ENCODE measurements around the gene GRAMD2A. TPM values are rescaled to one million over a fixed set of nuclear protein-coding genes. Genes with fewer than 3 reads are reported as not detected.

Gene GRAMD2A
- total RNA-seq, 4 donors from 2014 or later: 0.41 to 1.4 TPM; not detected in 2

DNA sequence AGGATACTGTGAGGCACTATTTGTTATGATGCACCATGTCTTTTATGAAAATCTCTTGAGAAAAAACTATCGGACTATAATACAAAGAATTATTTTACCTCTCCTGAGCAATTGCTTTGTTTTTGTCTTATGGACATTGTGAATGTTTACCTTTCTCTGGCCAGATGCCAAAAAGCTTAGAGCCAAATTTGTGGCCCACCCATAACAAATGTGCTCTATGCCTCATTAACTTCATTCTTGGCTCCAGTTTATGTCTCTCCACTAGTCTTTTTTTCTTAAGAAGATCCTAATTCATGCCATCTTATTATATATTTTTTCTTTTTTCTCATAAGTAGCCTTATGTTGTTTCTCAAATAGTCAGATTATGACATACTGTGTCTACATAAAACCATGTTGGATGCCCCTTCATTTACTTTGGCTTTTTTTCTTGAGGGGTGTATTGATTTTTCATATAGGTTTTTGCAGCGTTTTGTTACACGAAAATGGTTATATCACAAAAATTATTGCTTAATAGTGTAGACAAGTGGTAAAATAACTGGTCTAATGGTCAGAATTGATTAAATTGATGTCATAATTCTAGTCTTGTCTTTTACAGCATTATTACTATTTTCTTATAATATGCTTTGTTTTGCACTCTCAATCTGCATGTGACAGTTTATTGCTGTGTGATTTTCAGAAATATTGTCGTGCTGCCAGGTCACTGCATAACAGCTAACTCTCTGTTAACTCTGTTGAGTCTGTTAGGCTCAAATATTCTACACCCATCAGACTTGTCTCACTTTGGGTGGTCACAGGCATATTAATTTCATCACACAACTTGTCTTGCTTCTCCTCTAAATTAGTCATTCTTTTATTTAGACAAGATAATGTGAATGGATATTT lies 61.2 kb downstream of the GRAMD2A start:
- Histone ChIP-seq H3K27me3 (no peaks in the 10 kb centered on the region), H3K36me3 (peaks cover 0 to 3% (median 0%) of the 10 kb centered on the region in 4 donors), H3K4me1 (peaks cover 0 to 27% (median 19%) of the 10 kb centered on the region in 4 donors), H3K9me3 (no peaks in the 10 kb centered on the region), H3K4me3 (no peak overlapping the region), H3K27ac (no peak overlapping the region)
- in situ Hi-C loops (cut with MboI; ENCODE audit: low pct_ligation_motif_present in 1 of 4, low pct_unique_long_range_greater_than_20kb in 1 of 4, low sequenced_read_pairs in 3 of 4): no loop called here
- intact Hi-C loops (cut with DNase I; ENCODE audit: low total_unique reads): no loop called here
- WGBS, 2 donors (ENCODE audit: low coverage in 1 of 2): 44 to 63% methylated on average over 4 of the region's 4 CpGs
- DNase-seq: no peak
- TF ChIP-seq POLR2A (IDR thresholded peaks at IDR 0.05) (no peak), POLR2AphosphoS5 (IDR thresholded peaks at IDR 0.05) (no peak)

DNA sequence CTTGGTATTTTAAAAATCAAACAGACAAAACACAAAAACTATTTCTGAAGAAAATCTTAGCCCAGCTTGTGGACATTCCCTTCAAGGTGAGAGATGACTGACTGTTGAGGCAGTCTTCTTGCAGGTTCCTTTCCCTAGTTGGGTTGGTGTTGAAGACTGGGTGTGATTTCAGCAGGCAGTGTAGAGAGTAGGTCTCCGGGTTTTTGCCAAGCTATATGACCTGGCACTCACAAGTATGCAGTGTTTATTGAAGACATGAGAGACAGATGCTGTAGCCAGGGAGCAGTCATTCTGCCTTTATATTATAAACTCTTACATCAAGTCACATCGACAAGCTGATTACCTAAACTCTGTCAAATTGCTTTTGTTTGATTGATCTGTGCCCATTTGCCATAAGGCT lies 61.9 kb downstream of the GRAMD2A start:
- in situ Hi-C loops (cut with MboI; ENCODE audit: low pct_ligation_motif_present in 1 of 4, low pct_unique_long_range_greater_than_20kb in 1 of 4, low sequenced_read_pairs in 3 of 4) (no loop called here), intact Hi-C loops (cut with DNase I; ENCODE audit: low total_unique reads) (no loop called here)
- Histone ChIP-seq H3K4me1 (peaks cover 0 to 23% (median 16%) of the 10 kb centered on the region in 4 donors), H3K9me3 (no peaks in the 10 kb centered on the region), H3K27me3 (no peaks in the 10 kb centered on the region), H3K27ac (no peak overlapping the region), H3K36me3 (peaks cover 0 to 3% (median 0%) of the 10 kb centered on the region in 4 donors), H3K4me3 (no peak overlapping the region)
- no peak for DNase-seq
- no peak for TF ChIP-seq EP300 (IDR thresholded peaks at IDR 0.05; ENCODE audit: low read depth)
- TF ChIP-seq POLR2A (IDR thresholded peaks at IDR 0.05): no peak
- TF ChIP-seq, protein P1, sequence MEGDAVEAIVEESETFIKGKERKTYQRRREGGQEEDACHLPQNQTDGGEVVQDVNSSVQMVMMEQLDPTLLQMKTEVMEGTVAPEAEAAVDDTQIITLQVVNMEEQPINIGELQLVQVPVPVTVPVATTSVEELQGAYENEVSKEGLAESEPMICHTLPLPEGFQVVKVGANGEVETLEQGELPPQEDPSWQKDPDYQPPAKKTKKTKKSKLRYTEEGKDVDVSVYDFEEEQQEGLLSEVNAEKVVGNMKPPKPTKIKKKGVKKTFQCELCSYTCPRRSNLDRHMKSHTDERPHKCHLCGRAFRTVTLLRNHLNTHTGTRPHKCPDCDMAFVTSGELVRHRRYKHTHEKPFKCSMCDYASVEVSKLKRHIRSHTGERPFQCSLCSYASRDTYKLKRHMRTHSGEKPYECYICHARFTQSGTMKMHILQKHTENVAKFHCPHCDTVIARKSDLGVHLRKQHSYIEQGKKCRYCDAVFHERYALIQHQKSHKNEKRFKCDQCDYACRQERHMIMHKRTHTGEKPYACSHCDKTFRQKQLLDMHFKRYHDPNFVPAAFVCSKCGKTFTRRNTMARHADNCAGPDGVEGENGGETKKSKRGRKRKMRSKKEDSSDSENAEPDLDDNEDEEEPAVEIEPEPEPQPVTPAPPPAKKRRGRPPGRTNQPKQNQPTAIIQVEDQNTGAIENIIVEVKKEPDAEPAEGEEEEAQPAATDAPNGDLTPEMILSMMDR (IDR thresholded peaks at IDR 0.05): no peak
- no peak for TF ChIP-seq POLR2AphosphoS5 (IDR thresholded peaks at IDR 0.05)
- 43 to 46% methylated on average over 1 to 2 of the region's 2 CpGs for WGBS, 2 donors (ENCODE audit: low coverage in 1 of 2)

DNA sequence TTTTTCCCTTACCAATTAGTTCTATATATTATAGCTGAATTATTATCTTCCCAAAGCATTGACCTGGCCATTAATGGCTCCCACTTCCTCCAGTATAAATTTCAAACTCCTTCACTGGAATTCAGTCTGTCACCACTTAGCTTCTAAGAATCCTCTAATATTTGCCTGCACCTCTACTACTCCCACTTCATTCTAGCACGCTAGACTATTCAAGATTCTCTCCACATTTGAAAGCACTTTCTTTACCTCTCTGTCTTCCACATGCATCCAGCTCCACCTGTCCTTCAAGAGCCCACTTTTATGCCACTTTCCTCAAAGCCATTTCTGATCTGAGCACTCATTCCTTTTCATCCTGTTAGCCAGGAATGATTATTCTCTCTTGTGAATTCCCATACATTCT lies 64.4 kb downstream of the GRAMD2A start:
- no peak for DNase-seq
- H3K27me3 ChIP-seq: no peaks in the 10 kb centered on the region
- no peak overlapping the region for H3K27ac ChIP-seq
- H3K9me3 ChIP-seq: no peaks in the 10 kb centered on the region
- TF ChIP-seq EP300 (IDR thresholded peaks at IDR 0.05; ENCODE audit: low read depth): no peak
- TF ChIP-seq POLR2A (IDR thresholded peaks at IDR 0.05): no peak
- H3K36me3 ChIP-seq: no peaks in the 10 kb centered on the region
- 92 to 97% methylated on average over 1 of the region's 1 CpG for WGBS, 2 donors (ENCODE audit: low coverage in 1 of 2)
- intact Hi-C loops (cut with DNase I; ENCODE audit: low total_unique reads) (no loop called here), in situ Hi-C loops (cut with MboI; ENCODE audit: low pct_ligation_motif_present in 1 of 4, low pct_unique_long_range_greater_than_20kb in 1 of 4, low sequenced_read_pairs in 3 of 4) (no loop called here)
- H3K4me3 ChIP-seq: no peak overlapping the region
- peaks cover 0 to 23% (median 14%) of the 10 kb centered on the region in 4 donors for H3K4me1 ChIP-seq

DNA sequence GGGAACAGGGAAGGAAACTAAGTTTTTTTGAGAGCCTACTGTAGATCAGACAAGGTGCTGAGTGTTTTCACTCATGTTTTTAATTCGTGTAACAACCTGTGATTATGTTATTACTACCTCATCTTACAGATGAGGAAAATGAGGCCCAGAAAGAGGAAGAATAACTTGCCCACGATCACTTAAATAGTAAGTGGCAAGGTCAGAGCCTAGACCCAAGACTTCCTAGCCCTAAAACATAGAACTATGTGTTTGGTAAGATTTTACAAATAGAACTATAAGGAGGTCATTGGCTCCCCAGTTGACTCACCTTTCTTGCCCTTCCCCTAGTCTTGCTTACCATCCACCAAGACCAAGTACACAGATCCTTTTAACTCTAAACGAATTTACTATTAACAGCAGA lies 65.7 kb downstream of the GRAMD2A start:
- H3K27me3 ChIP-seq: no peaks in the 10 kb centered on the region
- H3K4me3 ChIP-seq: no peak overlapping the region
- no peak for DNase-seq
- in situ Hi-C loops (cut with MboI; ENCODE audit: low pct_ligation_motif_present in 1 of 4, low pct_unique_long_range_greater_than_20kb in 1 of 4, low sequenced_read_pairs in 3 of 4): no loop called here
- WGBS, 2 donors (ENCODE audit: low coverage in 1 of 2): 59 to 66% methylated on average over 3 of the region's 3 CpGs
- no peak overlapping the region for H3K27ac ChIP-seq
- intact Hi-C loops (cut with DNase I; ENCODE audit: low total_unique reads): no loop called here
- no peaks in the 10 kb centered on the region for H3K9me3 ChIP-seq
- H3K4me1 ChIP-seq: peaks cover 0 to 18% (median 12%) of the 10 kb centered on the region in 4 donors
- TF ChIP-seq POLR2AphosphoS5 (IDR thresholded peaks at IDR 0.05): no peak
- no peak for TF ChIP-seq POLR2A (IDR thresholded peaks at IDR 0.05)
- TF ChIP-seq EP300 (IDR thresholded peaks at IDR 0.05; ENCODE audit: low read depth): no peak
- TF ChIP-seq, protein P1 (IDR thresholded peaks at IDR 0.05): no peak
- no peaks in the 10 kb centered on the region for H3K36me3 ChIP-seq

DNA sequence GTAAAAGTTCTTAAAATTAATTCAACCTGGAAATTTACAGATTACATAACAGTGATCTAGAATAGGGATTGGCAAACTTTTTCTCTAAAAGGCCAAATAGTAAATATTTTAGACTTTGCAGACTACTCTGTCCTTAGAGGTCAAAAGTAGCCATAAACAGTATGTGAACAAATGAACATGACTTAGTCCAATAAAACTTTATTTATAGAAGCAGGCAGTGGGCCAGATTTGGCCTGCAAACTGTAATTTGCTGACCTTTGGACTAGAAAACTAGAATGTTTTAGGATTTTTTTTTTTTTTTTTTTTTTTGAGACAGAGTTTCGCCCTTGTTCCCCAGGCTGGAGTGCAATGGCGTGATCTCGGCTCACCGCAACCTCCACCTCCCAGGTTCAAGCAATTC lies 67.3 kb downstream of the GRAMD2A start:
- Histone ChIP-seq H3K27ac (no peak overlapping the region), H3K9me3 (no peaks in the 10 kb centered on the region), H3K4me3 (no peak overlapping the region), H3K36me3 (no peaks in the 10 kb centered on the region), H3K27me3 (no peaks in the 10 kb centered on the region), H3K4me1 (peaks cover 0 to 2% (median under 1%) of the 10 kb centered on the region in 4 donors)
- in situ Hi-C loops (cut with MboI; ENCODE audit: low pct_ligation_motif_present in 1 of 4, low pct_unique_long_range_greater_than_20kb in 1 of 4, low sequenced_read_pairs in 3 of 4): no loop called here
- peak; percentile 12 for DNase-seq
- TF ChIP-seq, protein P1 (IDR thresholded peaks at IDR 0.05): no peak
- TF ChIP-seq EP300 (IDR thresholded peaks at IDR 0.05; ENCODE audit: low read depth): no peak
- TF ChIP-seq POLR2AphosphoS5 (IDR thresholded peaks at IDR 0.05): no peak
- TF ChIP-seq POLR2A (IDR thresholded peaks at IDR 0.05): no peak
- intact Hi-C loops (cut with DNase I; ENCODE audit: low total_unique reads): no loop called here
- 82 to 100% methylated on average over 1 to 4 of the region's 4 CpGs for WGBS, 2 donors (ENCODE audit: low coverage in 1 of 2)

Measured in transverse colon (tissue), 4 donors.